Nephron (organoid): ENCODE results near the gene SYT1.

Experiments used
- H3K27ac Mint-ChIP-seq, 3 experiments: 2 replicates each; pipeline ENCODE4 v1.8.0; 2020; ENCODE audit warnings: mixed read lengths in 3 of 3, mild to moderate bottlenecking in 2 of 3, moderate library complexity in 1 of 3
- H3K27me3 Mint-ChIP-seq: 2 replicates; pipeline ENCODE4 v1.8.0; 2021; ENCODE audit warnings: low read depth, mild to moderate bottlenecking, moderate library complexity, mixed read lengths
- H3K36me3 Mint-ChIP-seq: 2 replicates; pipeline ENCODE4 v1.8.0; 2020; ENCODE audit warnings: low read depth, mixed read lengths
- H3K4me1 Mint-ChIP-seq: 2 replicates; pipeline ENCODE4 v1.8.0; 2020; ENCODE audit warnings: mixed read lengths
- H3K4me3 Mint-ChIP-seq, 3 experiments: 2 replicates each; pipeline ENCODE4 v1.8.0; 2020; ENCODE audit warnings: mild to moderate bottlenecking in 3 of 3, mixed read lengths in 3 of 3, moderate library complexity in 2 of 3
- H3K9me3 Mint-ChIP-seq: 2 replicates; pipeline ENCODE4 v1.8.0; 2020; ENCODE audit warnings: mixed read lengths
- TF ChIP-seq, protein P1 (sequence below), 3 experiments: fragments of 200-600 bp; sonication (generic); IDR thresholded peaks; one replicate each; pipeline ENCODE4 v1.5.0; 2021; ENCODE audit warnings: antibody characterized with exemption in 3 of 3; ENCODE audit not compliant: unreplicated experiment in 3 of 3

The SYT1 gene

DNA sequence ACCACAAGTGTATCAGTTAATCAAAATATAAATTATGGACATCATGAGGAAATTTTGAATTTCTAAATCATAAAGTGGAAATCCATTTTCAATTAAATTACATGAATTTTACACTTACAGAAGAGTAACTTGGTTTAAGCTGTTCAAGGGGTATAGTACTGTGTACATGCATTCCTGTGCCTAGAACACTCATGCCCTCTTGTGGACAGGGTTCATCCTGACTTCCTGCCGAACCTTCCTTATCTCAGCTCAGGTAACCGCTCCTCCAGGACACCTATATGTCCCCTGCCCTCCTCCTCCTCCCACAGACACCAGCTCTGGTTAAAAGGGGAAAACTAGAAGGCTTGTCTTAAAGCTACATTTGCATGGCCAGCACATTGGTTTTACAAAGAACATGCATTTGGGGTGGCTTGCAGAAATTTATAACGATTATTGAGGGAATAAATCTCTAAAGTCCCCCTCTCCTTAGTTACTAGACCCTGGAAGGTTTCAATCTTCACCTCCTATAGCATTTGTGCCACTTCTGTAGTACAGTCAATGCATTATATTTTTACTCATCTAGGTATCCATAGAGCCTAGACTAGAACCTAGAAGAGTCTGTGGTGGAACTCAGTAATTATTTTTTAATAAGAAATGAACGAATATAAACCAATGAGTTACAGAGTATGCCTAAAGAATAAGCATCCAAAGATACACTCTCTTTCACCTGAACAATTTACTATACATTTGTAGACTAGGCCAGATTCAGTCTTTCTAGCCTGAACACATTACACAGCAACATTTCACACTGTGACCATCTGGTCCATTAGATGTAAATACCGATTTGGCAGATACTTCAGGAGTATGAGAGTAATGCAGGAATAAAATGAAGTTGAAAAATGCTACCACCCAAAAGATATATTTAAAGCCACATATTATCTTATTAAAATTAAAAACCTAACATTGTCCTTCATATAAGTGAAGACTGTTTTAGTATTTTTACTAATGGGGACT is 480.6 kb downstream of the SYT1 start:
- H3K9me3 Mint-ChIP-seq, result peaks cover 5% of the 10 kb centered on the region
- no peak overlapping the region for H3K4me3 Mint-ChIP-seq
- H3K27me3 Mint-ChIP-seq, result peaks cover 4% of the 10 kb centered on the region
- TF ChIP-seq, protein P1, sequence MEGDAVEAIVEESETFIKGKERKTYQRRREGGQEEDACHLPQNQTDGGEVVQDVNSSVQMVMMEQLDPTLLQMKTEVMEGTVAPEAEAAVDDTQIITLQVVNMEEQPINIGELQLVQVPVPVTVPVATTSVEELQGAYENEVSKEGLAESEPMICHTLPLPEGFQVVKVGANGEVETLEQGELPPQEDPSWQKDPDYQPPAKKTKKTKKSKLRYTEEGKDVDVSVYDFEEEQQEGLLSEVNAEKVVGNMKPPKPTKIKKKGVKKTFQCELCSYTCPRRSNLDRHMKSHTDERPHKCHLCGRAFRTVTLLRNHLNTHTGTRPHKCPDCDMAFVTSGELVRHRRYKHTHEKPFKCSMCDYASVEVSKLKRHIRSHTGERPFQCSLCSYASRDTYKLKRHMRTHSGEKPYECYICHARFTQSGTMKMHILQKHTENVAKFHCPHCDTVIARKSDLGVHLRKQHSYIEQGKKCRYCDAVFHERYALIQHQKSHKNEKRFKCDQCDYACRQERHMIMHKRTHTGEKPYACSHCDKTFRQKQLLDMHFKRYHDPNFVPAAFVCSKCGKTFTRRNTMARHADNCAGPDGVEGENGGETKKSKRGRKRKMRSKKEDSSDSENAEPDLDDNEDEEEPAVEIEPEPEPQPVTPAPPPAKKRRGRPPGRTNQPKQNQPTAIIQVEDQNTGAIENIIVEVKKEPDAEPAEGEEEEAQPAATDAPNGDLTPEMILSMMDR (IDR thresholded peaks at IDR 0.05; ENCODE audit: unreplicated experiment in 3 of 3), result peak; percentile 50 to 65 (median 53)
- H3K4me1 Mint-ChIP-seq, result no peaks in the 10 kb centered on the region
- H3K36me3 Mint-ChIP-seq, result peaks cover 9% of the 10 kb centered on the region
- no peak overlapping the region for H3K27ac Mint-ChIP-seq

DNA sequence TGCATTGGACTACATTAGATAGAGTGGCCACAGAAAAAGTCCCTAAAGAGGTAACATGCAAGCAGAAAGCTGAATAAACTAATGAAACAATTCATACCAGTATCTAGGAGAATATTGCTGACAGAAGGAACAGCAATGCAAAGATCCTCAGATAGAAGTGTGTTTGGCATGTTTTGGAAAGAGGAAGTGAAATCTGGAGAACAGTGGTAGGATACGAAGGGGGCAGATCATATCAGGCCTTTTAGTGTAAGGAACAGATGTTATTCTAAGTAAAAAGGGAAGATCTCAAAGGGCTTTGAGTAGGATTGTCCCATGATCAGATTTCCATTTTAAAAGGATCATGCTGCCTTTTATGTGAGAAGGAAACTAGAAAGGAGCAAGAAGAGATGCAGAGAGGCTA is 483.3 kb downstream of the SYT1 start:
- Mint-ChIP-seq H3K36me3 (peaks cover 3% of the 10 kb centered on the region), H3K4me1 (no peaks in the 10 kb centered on the region), H3K9me3 (no peaks in the 10 kb centered on the region), H3K27me3 (peaks cover 4% of the 10 kb centered on the region), H3K27ac (no peak overlapping the region), H3K4me3 (no peak overlapping the region)
- TF ChIP-seq, protein P1 (IDR thresholded peaks at IDR 0.05; ENCODE audit: unreplicated experiment in 3 of 3), result no peak

DNA sequence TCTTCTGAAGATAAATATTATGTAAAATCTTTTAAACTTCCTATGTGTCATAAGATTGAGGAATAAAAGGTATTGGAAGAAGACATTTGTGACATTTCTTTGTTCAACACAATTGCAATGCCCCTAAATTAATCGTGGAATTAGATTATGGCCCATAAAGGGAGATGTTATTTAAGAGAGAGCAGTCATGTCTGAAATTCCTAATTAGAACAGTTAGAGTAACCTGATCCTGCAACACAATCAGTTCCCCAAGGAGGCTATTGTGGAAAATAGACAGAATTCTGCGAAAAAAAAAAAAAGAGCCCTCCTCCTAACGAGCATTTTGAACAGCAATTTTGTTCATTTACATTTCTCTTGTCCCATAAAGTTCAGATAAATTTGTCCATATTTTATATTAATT is 486.7 kb downstream of the SYT1 start:
- H3K27me3 Mint-ChIP-seq, result no peaks in the 10 kb centered on the region
- TF ChIP-seq, protein P1 (IDR thresholded peaks at IDR 0.05; ENCODE audit: unreplicated experiment in 3 of 3), result no peak
- no peak overlapping the region for H3K4me3 Mint-ChIP-seq
- peaks cover 13% of the 10 kb centered on the region for H3K36me3 Mint-ChIP-seq
- H3K4me1 Mint-ChIP-seq, result no peaks in the 10 kb centered on the region
- no peak overlapping the region for H3K27ac Mint-ChIP-seq
- H3K9me3 Mint-ChIP-seq, result no peaks in the 10 kb centered on the region

DNA sequence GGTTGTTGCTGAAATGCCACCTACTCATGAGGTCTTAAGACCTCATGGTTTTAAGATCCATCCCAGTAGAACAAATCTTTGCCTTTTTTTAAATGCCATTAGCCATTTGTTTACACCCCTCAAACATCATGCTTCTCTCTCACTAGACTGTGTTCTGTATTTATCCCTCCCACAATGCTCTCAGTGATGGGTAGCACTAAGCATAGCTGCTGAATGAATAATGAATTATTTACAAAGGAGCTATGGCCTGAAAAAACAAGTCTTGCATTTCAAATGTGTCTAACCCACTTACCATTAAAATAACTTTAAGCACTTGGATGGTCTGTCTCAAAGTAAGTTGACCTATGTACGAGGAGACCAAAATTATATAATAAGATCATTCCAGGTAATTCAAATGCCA is 491.6 kb downstream of the SYT1 start:
- no peak overlapping the region for H3K27ac Mint-ChIP-seq
- no peaks in the 10 kb centered on the region for H3K27me3 Mint-ChIP-seq
- no peaks in the 10 kb centered on the region for H3K9me3 Mint-ChIP-seq
- H3K4me1 Mint-ChIP-seq, result no peaks in the 10 kb centered on the region
- H3K36me3 Mint-ChIP-seq, result peaks cover 13% of the 10 kb centered on the region
- TF ChIP-seq, protein P1 (IDR thresholded peaks at IDR 0.05; ENCODE audit: unreplicated experiment in 3 of 3), result no peak
- no peak overlapping the region for H3K4me3 Mint-ChIP-seq

DNA sequence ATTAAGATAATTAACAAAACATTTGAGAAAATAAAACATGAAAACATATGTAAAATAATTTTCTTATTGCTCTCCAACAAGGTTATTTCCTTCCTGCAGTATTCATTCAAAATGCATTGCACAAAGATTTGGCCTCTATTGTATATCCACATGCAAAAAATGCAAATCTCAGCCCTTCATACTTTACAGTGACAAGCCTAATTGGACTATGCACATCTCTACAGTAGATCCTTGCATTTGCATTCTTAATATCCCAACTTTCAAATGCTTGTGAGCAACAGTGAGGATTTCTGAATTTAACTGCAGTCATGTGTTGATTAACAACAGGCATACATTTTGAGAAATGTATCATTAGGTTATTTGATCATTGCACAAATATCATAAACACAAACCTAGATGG is 492.5 kb downstream of the SYT1 start:
- H3K27ac Mint-ChIP-seq, result no peak overlapping the region
- no peaks in the 10 kb centered on the region for H3K27me3 Mint-ChIP-seq
- no peaks in the 10 kb centered on the region for H3K9me3 Mint-ChIP-seq
- no peak overlapping the region for H3K4me3 Mint-ChIP-seq
- no peaks in the 10 kb centered on the region for H3K4me1 Mint-ChIP-seq
- peaks cover 13% of the 10 kb centered on the region for H3K36me3 Mint-ChIP-seq
- TF ChIP-seq, protein P1 (IDR thresholded peaks at IDR 0.05; ENCODE audit: unreplicated experiment in 3 of 3), result no peak
